KOPT-K1 (cell line): ENCODE results near the gene BMP2.

Source experiments
- H3K27ac ChIP-seq: fragments of 200-600 bp; sonication (generic); 2 replicates; pipeline ENCODE4 v1.5.1; 2016; ENCODE audit warnings: antibody characterized with exemption, mild to moderate bottlenecking, low read depth, low read length; ENCODE audit not compliant: poor library complexity, severe bottlenecking
- H3K36me3 ChIP-seq: fragments of 200-600 bp; sonication (generic); 2 replicates; pipeline ENCODE4 v1.5.1; 2017; ENCODE audit warnings: antibody characterized with exemption, mild to moderate bottlenecking, low read length, moderate library complexity; ENCODE audit not compliant: insufficient read depth
- H3K9me3 ChIP-seq: fragments of 200-600 bp; sonication (generic); 2 replicates; pipeline ENCODE4 v1.5.1; 2017; ENCODE audit warnings: antibody characterized with exemption, low read length, mild to moderate bottlenecking; ENCODE audit not compliant: insufficient read depth, poor library complexity, severe bottlenecking

Gene BMP2

DNA sequence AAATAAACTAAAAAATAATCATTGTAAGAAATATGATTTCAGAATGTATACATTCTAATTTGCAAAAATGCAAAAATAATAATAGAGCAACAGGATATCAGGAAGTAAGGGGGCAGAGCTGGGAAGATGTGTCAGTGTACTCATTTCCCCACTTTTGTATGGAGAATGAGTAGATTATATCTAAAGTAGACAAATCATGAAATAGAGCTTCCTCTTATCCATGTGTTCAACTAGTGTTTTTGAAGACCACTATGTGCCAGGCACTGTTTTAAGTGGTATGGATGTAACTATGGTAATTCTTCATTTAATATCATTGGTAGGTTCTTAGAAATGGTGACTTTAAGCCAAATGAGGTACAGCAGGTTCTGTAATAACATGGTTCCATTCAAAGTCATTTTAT is 17.0 kb upstream of the BMP2 start:
- Histone ChIP-seq H3K9me3 (no peaks in the 10 kb centered on the region), H3K27ac (no peak overlapping the region), H3K36me3 (no peaks in the 10 kb centered on the region)

DNA sequence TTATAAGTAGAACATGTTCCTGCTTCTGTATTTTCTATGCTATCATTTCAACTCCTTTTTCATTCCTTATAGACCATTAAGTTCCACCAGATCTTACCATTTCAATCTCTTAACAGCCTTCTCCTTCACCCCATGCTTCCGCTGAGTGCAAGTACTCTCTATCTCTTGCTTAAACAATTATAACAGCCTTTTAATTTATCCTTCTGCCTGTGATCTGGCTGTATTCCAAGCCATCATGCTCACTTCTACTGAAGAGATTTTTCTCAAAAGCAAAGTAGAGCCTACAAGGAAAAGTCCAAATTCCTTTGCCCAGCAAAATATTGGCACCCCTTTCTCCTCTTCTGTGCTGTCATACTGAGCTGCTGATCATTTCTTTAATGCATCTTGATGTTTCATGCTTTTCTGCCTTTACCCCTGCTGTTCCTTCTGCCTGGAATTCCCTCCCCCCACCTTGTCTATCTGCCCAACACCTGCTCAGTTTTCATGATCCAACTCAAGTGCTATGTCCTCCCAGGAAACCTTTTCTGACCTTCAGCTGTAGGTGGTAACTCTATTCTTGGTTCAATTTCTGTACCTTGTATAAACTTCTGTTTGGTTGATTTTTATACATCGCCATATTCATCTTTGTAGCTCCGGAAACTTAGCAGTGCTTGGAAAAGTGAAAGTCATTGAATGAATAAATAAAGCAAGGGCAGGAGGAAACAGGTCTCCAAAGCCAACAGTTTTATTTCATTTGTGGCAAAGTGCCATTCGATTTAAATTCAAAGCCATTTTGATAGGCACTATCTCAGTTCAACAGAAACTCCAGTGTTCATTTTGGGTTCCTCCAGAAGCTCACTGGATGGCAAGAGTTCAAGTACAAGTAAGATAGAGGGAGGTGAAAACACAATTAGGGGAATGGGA is 10.5 kb upstream of the BMP2 start:
- no peak overlapping the region for H3K27ac ChIP-seq
- H3K36me3 ChIP-seq: no peaks in the 10 kb centered on the region
- no peaks in the 10 kb centered on the region for H3K9me3 ChIP-seq

DNA sequence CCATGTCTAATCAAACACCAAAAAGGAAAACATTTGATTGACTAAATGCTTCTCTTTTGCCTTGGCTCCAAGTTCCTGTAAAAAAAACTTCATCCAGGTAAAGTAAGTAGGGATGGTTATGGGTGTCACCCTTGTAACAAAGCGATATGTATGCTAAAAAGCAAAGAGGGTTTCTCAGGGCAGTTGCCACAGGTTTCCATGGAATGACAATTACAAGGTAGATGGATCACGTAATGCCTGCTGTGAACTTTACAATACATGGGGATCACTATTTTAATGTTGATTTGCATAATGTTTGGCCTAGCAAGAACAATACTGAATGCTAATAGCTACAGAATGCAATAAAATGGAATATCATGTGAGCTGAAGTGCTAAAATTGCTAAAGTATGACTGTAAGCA is 2.9 kb upstream of the BMP2 start:
- Histone ChIP-seq H3K9me3 (no peaks in the 10 kb centered on the region), H3K27ac (no peak overlapping the region)

DNA sequence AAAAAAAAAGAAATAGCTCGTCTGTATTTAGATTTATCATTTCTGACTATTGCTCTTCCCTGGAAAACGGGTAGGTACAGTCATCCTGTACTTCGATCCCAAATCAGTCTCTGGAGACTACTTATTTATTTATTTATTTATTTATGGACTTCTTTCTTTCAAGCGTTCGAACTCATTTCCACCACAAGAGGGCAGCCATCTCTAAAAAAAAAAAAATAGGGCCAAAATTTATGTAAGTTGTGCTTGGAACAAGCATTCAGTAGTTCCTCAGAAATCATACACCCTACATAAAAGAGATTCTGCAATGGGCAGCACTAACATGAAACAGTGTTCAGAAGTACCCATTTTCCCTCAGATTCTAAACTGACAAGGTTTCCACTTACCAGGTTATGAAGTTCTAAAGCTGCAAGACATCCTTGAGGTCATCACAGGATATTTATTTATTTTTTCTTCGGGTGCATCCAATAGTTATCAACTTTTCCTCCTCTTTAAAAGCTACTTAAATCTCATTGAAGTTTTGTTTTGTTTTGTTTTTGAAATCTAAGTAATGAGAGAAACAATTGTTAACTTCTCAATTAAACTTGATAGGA is 1.9 kb upstream of the BMP2 start:
- H3K9me3 ChIP-seq: no peaks in the 10 kb centered on the region
- no peak overlapping the region for H3K27ac ChIP-seq
- no peaks in the 10 kb centered on the region for H3K36me3 ChIP-seq

More for the DNA sequence above, 2.9 kb upstream of the BMP2 start:
- no peaks in the 10 kb centered on the region for H3K36me3 ChIP-seq

DNA sequence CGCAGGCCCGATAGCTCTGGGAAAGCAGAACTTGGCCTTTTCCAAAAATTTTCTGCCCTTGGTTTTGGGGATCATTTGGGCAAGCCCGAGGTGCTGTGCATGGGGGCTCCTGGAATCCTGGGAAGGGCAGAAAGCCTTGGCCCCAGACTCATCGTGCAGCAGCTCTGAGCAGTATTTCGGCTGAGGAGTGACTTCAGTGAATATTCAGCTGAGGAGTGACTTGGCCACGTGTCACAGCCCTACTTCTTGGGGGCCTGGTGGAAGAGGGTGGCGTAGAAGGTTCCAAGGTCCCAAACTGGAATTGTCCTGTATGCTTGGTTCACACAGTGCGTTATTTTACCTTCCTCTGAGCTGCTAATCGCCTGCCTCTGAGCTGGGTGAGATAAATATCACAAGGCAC is 1.1 kb upstream of the BMP2 start:
- Histone ChIP-seq H3K27ac (no peak overlapping the region), H3K9me3 (no peaks in the 10 kb centered on the region), H3K36me3 (no peaks in the 10 kb centered on the region)

DNA sequence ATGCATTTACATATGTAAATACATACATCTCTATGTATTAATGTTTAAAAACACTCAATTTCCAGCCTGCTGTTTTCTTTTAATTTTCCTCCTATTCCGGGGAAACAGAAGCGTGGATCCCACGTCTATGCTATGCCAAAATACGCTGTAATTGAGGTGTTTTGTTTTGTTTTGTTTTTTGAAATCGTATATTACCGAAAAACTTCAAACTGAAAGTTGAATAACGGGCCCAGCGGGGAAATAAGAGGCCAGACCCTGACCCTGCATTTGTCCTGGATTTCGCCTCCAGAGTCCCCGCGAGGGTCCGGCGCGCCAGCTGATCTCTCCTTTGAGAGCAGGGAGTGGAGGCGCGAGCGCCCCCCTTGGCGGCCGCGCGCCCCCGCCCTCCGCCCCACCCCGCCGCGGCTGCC is 355 bp upstream of the BMP2 start:
- H3K27ac ChIP-seq: no peak overlapping the region
- H3K36me3 ChIP-seq: no peaks in the 10 kb centered on the region
- no peaks in the 10 kb centered on the region for H3K9me3 ChIP-seq

DNA sequence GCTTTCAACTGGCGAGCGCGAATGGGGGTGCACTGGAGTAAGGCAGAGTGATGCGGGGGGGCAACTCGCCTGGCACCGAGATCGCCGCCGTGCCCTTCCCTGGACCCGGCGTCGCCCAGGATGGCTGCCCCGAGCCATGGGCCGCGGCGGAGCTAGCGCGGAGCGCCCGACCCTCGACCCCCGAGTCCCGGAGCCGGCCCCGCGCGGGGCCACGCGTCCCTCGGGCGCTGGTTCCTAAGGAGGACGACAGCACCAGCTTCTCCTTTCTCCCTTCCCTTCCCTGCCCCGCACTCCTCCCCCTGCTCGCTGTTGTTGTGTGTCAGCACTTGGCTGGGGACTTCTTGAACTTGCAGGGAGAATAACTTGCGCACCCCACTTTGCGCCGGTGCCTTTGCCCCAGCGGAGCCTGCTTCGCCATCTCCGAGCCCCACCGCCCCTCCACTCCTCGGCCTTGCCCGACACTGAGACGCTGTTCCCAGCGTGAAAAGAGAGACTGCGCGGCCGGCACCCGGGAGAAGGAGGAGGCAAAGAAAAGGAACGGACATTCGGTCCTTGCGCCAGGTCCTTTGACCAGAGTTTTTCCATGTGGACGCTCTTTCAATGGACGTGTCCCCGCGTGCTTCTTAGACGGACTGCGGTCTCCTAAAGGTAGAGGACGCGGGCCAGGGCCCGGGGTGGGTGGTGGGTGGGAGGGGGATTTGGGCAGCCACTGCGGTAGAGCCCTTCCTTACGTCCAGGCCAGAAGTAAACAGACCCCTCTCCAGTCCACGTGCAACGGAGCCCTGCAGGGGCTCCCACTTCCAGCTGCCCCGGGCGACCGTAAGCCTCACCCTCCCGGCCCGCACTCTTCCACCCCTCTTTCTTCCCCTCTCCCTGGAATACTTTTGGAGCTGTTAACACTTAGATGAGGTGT is 998 bp downstream of the BMP2 start:
- Histone ChIP-seq H3K36me3 (no peaks in the 10 kb centered on the region), H3K9me3 (no peaks in the 10 kb centered on the region), H3K27ac (no peak overlapping the region)

DNA sequence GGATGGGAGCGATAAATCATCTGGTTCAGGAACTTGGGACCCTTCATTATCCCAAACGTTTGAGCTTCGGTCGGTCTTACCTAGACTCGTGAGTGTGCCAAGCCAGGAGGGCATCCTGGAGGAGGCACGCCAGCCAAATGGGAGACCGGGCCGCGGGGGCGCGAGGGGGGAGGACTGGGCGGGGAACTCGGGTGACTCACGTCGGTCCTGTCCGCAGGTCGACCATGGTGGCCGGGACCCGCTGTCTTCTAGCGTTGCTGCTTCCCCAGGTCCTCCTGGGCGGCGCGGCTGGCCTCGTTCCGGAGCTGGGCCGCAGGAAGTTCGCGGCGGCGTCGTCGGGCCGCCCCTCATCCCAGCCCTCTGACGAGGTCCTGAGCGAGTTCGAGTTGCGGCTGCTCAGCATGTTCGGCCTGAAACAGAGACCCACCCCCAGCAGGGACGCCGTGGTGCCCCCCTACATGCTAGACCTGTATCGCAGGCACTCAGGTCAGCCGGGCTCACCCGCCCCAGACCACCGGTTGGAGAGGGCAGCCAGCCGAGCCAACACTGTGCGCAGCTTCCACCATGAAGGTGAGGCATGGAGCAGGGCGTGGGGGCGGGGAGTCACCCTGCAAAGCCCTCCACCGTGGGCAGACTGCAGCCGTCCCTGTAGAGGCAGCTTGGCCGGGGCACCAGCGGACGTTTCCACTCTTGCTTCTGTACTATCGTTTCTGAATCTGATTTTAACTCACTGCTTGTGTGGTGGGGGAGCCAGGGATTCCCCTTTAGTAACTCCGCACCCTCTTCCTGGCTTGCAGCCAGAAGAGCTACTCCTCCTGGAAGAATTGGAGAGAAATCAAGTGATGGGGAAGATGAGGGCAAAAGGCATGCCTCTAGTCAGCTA is 2.7 kb downstream of the BMP2 start:
- Histone ChIP-seq H3K36me3 (no peaks in the 10 kb centered on the region), H3K9me3 (no peaks in the 10 kb centered on the region), H3K27ac (no peak overlapping the region)

DNA sequence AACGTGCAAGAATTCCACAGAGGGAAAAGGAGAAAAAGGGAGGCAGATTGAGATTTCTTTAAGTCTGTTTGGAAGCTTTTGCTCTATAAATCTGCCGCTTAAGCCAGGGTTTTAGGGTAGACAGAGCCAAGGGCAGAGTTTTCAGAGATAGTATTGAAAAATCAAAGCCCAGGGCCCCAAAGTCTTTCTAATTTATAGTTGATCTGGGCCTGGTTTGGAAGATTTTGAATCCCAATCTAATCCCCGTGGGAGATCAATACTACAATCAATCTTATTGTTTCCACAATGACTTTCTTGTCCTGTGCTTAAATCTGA is 3.3 kb downstream of the BMP2 start:
- no peaks in the 10 kb centered on the region for H3K36me3 ChIP-seq

DNA sequence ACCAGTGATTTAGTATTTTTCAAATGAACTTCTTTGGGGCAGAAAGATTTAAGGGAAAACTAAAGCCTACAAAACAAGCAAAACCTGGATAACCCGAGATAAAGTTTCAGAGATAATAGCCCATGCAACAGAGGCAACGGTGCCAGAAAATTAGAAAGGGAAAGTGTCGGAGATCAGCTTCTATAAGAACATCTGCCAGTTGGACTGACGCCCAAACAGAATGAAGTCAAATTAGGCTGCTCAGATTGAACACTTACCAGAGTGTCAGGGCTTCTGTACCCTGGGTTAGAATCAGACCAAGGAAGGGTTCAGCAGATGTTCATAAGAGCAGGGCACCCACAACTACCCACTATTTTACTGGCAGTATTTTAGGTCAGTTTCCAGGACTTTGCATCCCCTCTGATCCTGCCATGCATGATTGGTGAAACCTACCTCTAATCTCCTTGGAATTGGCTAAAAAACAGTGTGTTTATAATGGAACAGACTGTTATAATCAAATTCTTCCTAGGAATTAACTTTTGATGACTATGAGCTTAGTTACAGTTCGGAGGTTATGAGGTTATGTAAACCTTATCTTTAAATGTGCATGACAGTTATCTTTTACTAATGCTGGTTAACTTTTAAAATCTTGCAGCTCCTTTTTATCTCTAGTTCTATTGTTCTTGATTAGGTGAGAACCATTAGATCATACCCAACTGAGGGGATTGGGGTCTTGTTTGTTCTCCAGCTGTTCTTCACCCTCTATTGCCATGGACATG is 13.1 kb downstream of the BMP2 start:
- Histone ChIP-seq H3K36me3 (no peaks in the 10 kb centered on the region), H3K9me3 (no peaks in the 10 kb centered on the region), H3K27ac (no peak overlapping the region)

More for the DNA sequence above, 3.3 kb downstream of the BMP2 start:
- H3K27ac ChIP-seq: no peak overlapping the region
- no peaks in the 10 kb centered on the region for H3K9me3 ChIP-seq

DNA sequence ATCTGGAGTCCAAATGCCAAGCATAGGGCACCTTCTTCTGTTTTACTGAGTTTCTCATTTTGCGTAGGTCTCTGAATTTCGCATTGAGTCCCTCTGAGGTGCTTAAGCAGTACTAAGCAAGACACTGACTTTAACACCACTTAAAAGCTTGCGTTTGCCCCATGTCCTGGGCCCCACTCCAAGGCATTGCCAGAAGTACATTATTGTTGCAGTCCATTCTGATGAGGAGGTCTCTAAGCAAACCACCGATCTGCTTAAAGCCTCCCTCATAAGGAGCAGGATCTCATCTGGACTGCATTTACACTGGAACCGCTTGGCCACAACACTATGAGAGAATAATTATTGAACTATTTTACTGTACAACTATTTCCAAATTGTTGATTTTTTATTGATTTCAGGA is 16.3 kb downstream of the BMP2 start:
- Histone ChIP-seq H3K27ac (no peak overlapping the region), H3K9me3 (no peaks in the 10 kb centered on the region), H3K36me3 (no peaks in the 10 kb centered on the region)

DNA sequence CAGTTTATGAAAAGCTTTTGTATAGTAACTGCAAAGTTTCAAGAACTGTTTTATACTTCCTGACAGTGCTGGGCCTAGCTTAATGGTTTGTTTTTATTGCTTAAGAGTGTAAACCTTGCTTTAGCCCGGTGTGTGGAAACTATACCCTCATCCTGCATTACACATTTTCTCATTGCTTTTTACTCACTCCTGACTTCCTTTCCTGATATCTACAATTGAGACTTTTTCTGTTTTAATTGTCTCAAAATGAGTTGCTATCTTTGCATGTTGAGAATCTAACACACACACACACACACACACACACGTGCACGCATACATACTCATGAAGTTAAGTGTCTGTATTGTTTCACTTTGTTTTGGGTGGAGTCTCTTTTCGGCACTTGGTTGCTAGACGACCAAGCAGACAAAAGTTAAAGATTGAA is 16.7 kb downstream of the BMP2 start:
- Histone ChIP-seq H3K27ac (no peak overlapping the region), H3K36me3 (no peaks in the 10 kb centered on the region), H3K9me3 (no peaks in the 10 kb centered on the region)

DNA sequence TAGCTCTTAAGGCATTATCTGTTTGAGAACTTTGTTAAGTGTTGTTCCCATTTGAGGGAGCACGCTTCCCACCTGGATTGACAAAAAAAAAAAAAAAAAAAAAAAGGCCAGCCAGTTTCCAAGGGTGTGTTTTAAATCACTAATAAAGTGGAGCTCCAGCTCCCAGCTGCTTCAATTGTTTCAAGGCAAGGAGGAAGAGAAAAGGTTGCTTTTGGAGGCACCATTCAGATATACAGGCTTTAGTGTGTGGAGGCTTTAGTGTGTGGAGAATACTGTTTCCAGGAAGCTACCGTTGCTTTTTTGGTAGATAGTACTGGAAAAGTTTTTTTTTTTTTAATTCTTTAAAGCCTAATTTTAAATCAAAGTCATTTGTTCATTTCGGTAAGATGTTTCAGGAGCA is 17.3 kb downstream of the BMP2 start:
- Histone ChIP-seq H3K36me3 (no peaks in the 10 kb centered on the region), H3K27ac (no peak overlapping the region), H3K9me3 (no peaks in the 10 kb centered on the region)

DNA sequence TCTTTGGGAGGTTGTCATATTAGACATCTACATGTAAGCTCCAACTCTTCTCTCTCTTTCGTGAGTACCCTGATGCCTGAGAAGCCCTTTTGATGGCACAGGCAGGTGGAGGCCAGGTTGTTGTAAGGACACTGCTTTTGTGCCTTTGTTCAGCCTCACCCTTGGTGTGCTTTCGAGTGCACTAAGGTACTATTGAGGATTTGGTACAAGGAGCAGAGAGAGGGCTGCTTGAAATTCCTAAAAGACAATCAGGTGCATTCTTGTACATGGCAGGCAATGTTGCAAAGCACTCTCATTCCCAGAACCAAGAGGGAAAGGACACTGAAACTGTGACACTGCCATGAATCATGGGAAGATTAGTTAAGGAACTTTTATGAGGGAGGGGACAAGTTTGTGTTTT is 19.1 kb downstream of the BMP2 start:
- no peaks in the 10 kb centered on the region for H3K36me3 ChIP-seq
- H3K27ac ChIP-seq: no peak overlapping the region
- no peaks in the 10 kb centered on the region for H3K9me3 ChIP-seq
